ENCODE results near the gene KDM6A.

- TF ChIP-seq CTCF (optimal IDR thresholded peaks at IDR 0.05 in 1 of 3, IDR thresholded peaks at IDR 0.05 in 1 of 3, conservative IDR thresholded peaks at IDR 0.05 in 1 of 3; ENCODE audit: extremely low read depth in 1 of 3, insufficient read depth in 2 of 3, low read length in 3 of 3): no peak
- TF ChIP-seq EZH2 (IDR thresholded peaks at IDR 0.05; ENCODE audit: low read length): no peak
Measured at GRCh38 chrX:44914532-44915198, 41.7 kb downstream of the KDM6A start.
